Left lung (tissue), 10 donors: ENCODE results near the gene PGAP6. TPM values are rescaled to one million over a fixed set of nuclear protein-coding genes. Genes with fewer than 3 reads are reported as not detected.
A peak's percentile ranks its signal among the peaks of the same experiment; 100 is the strongest.
"Not testable (repeated sequence)": the region's sequence is repeated elsewhere in the genome, so short reads cannot be mapped to it uniquely, and the experiment has no call there.

Experiments used
- ATAC-seq: fragments of 200-7000 bp; cut with Tn5 transposase; one replicate; pipeline ENCODE4 v1.9.1; 2020; ENCODE audit warnings: moderate library complexity
- DNase-seq, 4 donors: peaks; one replicate each; pipeline ENCODE4 v3.0.0-alpha.2; 2013 to 2020
- H3K27ac ChIP-seq, 2 donors: fragments of 200-600 bp; sonication (generic) in 1 of 2; one replicate each; pipeline versions ENCODE4 v1.5.0 to v1.8.0; 2020 to 2021
- H3K27me3 ChIP-seq, 2 donors: fragments of 200-600 bp; sonication (generic) in 1 of 2; one replicate each; pipeline versions ENCODE4 v1.5.0 to v1.8.0; 2020 to 2021
- H3K36me3 ChIP-seq, 2 donors: fragments of 200-600 bp; sonication (generic) in 1 of 2; one replicate each; pipeline versions ENCODE4 v1.5.0 to v1.8.0; 2020 to 2021
- H3K4me1 ChIP-seq, 2 donors: fragments of 200-600 bp; one replicate each; pipeline ENCODE4 v1.8.0; 2021
- H3K4me3 ChIP-seq, 2 donors: fragments of 200-600 bp; sonication (generic) in 1 of 2; one replicate each; pipeline versions ENCODE4 v1.5.0 to v1.8.0; 2020 to 2021; ENCODE audit warnings: mild to moderate bottlenecking in 1 of 2
- H3K9me3 ChIP-seq, 2 donors: fragments of 200-600 bp; sonication (generic) in 1 of 2; one replicate each; pipeline versions ENCODE4 v1.5.0 to v1.8.0; 2020 to 2021
- CTCF ChIP-seq, 2 donors: fragments of 200-600 bp; sonication (generic) in 1 of 2; IDR thresholded peaks; one replicate each; pipeline versions ENCODE4 v1.5.0 to v1.8.0; 2021; ENCODE audit warnings: antibody characterized with exemption in 2 of 2
- intact Hi-C, 2 donors: fragments of 100-400 bp; cut with DNase I; formaldehyde crosslinking; loops; one replicate each; pipeline versions ENCODE4 v1.11.2 to v1.14.2; 2022
- polyA plus RNA-seq, 6 donors: library from polyadenylated mRNA; unstranded; fragments of 120-200 nt; gene quantifications; one replicate each; pipeline ENCODE4 v1.2.1, GENCODE V29; 2013; ENCODE audit not compliant: insufficient read length in 6 of 6
- total RNA-seq, 2 donors: library from RNA; stranded (reverse); fragmentation: NEBNext Ultra II Directional; extraction: Animal tissue kit (Norgen Biotek cat#: 25700); gene quantifications; one replicate each; pipeline ENCODE4 v1.2.1, GENCODE V29; 2021
- donor health status: DM: no; HTN: yes; CAD: no.
- donor health status: DM: no; HTN: no; CAD: no.

PGAP6 gene
- total and polyA plus RNA-seq, 8 donors = 37.3 to 88.4 (median 43.9) TPM

GRCh38 chr16:352547-353403 lies 29.0 kb downstream of the PGAP6 start, which contains the start of gene AXIN1:
Gene AXIN1, minus strand, starts transcription at chr16:352723. Its CDS starts 5,698 bp downstream, at chr16:347025.
- Histone ChIP-seq H3K27me3 (no peaks in the 10 kb centered on the region), H3K36me3 (no peaks in the 10 kb centered on the region), H3K4me3 (peak within 1 kb of the TSS; percentile 61 to 70), H3K9me3 (no peaks in the 10 kb centered on the region), H3K27ac (peak within 1 kb of the TSS; percentile 7 to 76), H3K4me1 (peaks cover 0 to 42% of the 10 kb centered on the region in 2 donors)
- ATAC-seq (peak; percentile 94), DNase-seq (peak; percentile 87 to 100 (median 98))
- TF ChIP-seq CTCF (IDR thresholded peaks at IDR 0.05) = peak; percentile 28 to 57
- intact Hi-C loops = loop anchor here in 1 of 2 donors (10.0 kb wide), 1 partner anchor 138 kb away; no protein-coding TSS in a partner anchor

GRCh38 chr16:351804-352520 lies 29.8 kb downstream of the PGAP6 start:
- TF ChIP-seq CTCF (IDR thresholded peaks at IDR 0.05) = no peak
- H3K27ac ChIP-seq = peak overlapping the region in 1 of 2 donors; percentile 75
- peak in 1 of 4 donors; percentile 89 for DNase-seq
- intact Hi-C loops = loop anchor here in 1 of 2 donors (10.0 kb wide), 1 partner anchor 137 kb away; no protein-coding TSS in a partner anchor
- peak overlapping the region; percentile 61 to 70 for H3K4me3 ChIP-seq
- H3K9me3 ChIP-seq = no peaks in the 10 kb centered on the region
- H3K4me1 ChIP-seq = peaks cover 0 to 42% of the 10 kb centered on the region in 2 donors
- no peaks in the 10 kb centered on the region for H3K27me3 ChIP-seq
- ATAC-seq = no peak
- H3K36me3 ChIP-seq = no peaks in the 10 kb centered on the region

- no peak for TF ChIP-seq CTCF (IDR thresholded peaks at IDR 0.05)
- intact Hi-C loops = loop anchor here in 1 of 2 donors (10.0 kb wide), 1 partner anchor 135 kb away; no protein-coding TSS in a partner anchor
- no peak overlapping the region for H3K4me3 ChIP-seq
These were observed 31.6 kb downstream of the PGAP6 start for GRCh38 chr16:350203-350602.

GRCh38 chr16:349211-349610 lies 32.6 kb downstream of the PGAP6 start:
- no peak overlapping the region for H3K27ac ChIP-seq
- no peaks in the 10 kb centered on the region for H3K9me3 ChIP-seq
- no peak for DNase-seq
- ATAC-seq = no peak
- H3K4me3 ChIP-seq = no peak overlapping the region
- H3K27me3 ChIP-seq = no peaks in the 10 kb centered on the region
- H3K36me3 ChIP-seq = peaks cover 0 to 27% of the 10 kb centered on the region in 2 donors
- intact Hi-C loops = no loop called here
- TF ChIP-seq CTCF (IDR thresholded peaks at IDR 0.05) = no peak
- peaks cover 0 to 60% of the 10 kb centered on the region in 2 donors for H3K4me1 ChIP-seq

More at GRCh38 chr16:350203-350602, 31.6 kb downstream of the PGAP6 start:
- DNase-seq (no peak), ATAC-seq (no peak)
- peaks cover 0 to 60% of the 10 kb centered on the region in 2 donors for H3K4me1 ChIP-seq
- peaks cover 0 to 17% of the 10 kb centered on the region in 2 donors for H3K36me3 ChIP-seq
- no peaks in the 10 kb centered on the region for H3K27me3 ChIP-seq
- H3K9me3 ChIP-seq = no peaks in the 10 kb centered on the region
- no peak overlapping the region for H3K27ac ChIP-seq

- Histone ChIP-seq H3K4me1 (peaks cover 0 to 58% of the 10 kb centered on the region in 2 donors), H3K36me3 (peaks cover 0 to 31% of the 10 kb centered on the region in 2 donors)
- H3K27me3 ChIP-seq, H3K4me3 ChIP-seq, H3K27ac ChIP-seq, intact Hi-C loops, DNase-seq, ATAC-seq, H3K9me3 ChIP-seq: not testable (repeated sequence)
These were observed 33.3 kb downstream of the PGAP6 start for GRCh38 chr16:348495-348894.
